DOHH2 (cell line): ENCODE measurements around the gene NAV2.

Experiments
- H3F3A ChIP-seq: fragments of 200-600 bp; sonication (generic), shearing (Covaris generic); 2 replicates; pipeline ENCODE4 v1.6.0; 2016; ENCODE audit warnings: antibody characterized with exemption, mild to moderate bottlenecking; ENCODE audit not compliant: control insufficient read depth, insufficient read depth
- H3K27ac ChIP-seq: fragments of 200-600 bp; sonication (generic); 2 replicates; pipeline ENCODE4 v1.5.1; 2014; ENCODE audit warnings: low read depth, mild to moderate bottlenecking, low read length, moderate library complexity
- H3K27me3 ChIP-seq: fragments of 200-600 bp; sonication (generic); 2 replicates; pipeline ENCODE4 v1.6.1; 2014; ENCODE audit warnings: mild to moderate bottlenecking, low read length, mixed read lengths; ENCODE audit not compliant: control insufficient read depth
- H3K36me3 ChIP-seq: fragments of 200-600 bp; sonication (generic); 2 replicates; pipeline ENCODE4 v1.6.1; 2014; ENCODE audit warnings: mild to moderate bottlenecking, low read length, moderate library complexity, mixed read lengths; ENCODE audit not compliant: control insufficient read depth
- H3K4me1 ChIP-seq: fragments of 200-600 bp; sonication (generic); 2 replicates; pipeline ENCODE4 v1.6.1; 2014; ENCODE audit warnings: mild to moderate bottlenecking, low read length, mixed read lengths; ENCODE audit not compliant: control insufficient read depth
- H3K4me2 ChIP-seq: fragments of 200-600 bp; sonication (generic); 2 replicates; pipeline ENCODE4 v1.6.0; 2014; ENCODE audit warnings: mild to moderate bottlenecking, low read length, moderate library complexity
- H3K4me3 ChIP-seq: fragments of 200-600 bp; sonication (generic); 2 replicates; pipeline ENCODE4 v1.5.1; 2014; ENCODE audit warnings: mild to moderate bottlenecking, low read length, mixed read lengths
- H3K79me2 ChIP-seq: fragments of 200-600 bp; sonication (generic); 2 replicates; pipeline ENCODE4 v1.6.1; 2014; ENCODE audit warnings: mild to moderate bottlenecking, low read length, mixed read lengths; ENCODE audit not compliant: control insufficient read depth
- H3K9me2 ChIP-seq: fragments of 200-600 bp; sonication (generic); replicated peaks from 2 replicates; pipeline ENCODE4 v1.6.1; 2014; ENCODE audit warnings: mild to moderate bottlenecking, low read length, mixed read lengths; ENCODE audit not compliant: control insufficient read depth
- H3K9me3 ChIP-seq: fragments of 200-600 bp; sonication (generic); 2 replicates; pipeline ENCODE4 v1.6.1; 2014; ENCODE audit warnings: antibody characterized with exemption, low read length, mixed read lengths; ENCODE audit not compliant: control insufficient read depth, insufficient read depth
- H4K20me1 ChIP-seq: fragments of 200-600 bp; sonication (generic); 2 replicates; pipeline ENCODE4 v1.6.0; 2014; ENCODE audit warnings: low read depth, mild to moderate bottlenecking, antibody characterized with exemption, low read length, moderate library complexity; ENCODE audit not compliant: control insufficient read depth, insufficient read depth
- EZH2phosphoT487 ChIP-seq: fragments of 200-600 bp; sonication (generic); IDR thresholded peaks from 2 replicates; pipeline ENCODE4 v1.6.1; 2017; ENCODE audit warnings: borderline replicate concordance, mild to moderate bottlenecking, antibody characterized with exemption, low read length, moderate library complexity, mixed read lengths
- TF ChIP-seq, protein P1 (sequence below): fragments of 200-600 bp; sonication (generic); IDR thresholded peaks from one replicate; pipeline ENCODE4 v1.5.1; 2014; ENCODE audit warnings: antibody characterized with exemption, mild to moderate bottlenecking, low read depth, low read length; ENCODE audit not compliant: poor library complexity, severe bottlenecking

Gene NAV2

DNA sequence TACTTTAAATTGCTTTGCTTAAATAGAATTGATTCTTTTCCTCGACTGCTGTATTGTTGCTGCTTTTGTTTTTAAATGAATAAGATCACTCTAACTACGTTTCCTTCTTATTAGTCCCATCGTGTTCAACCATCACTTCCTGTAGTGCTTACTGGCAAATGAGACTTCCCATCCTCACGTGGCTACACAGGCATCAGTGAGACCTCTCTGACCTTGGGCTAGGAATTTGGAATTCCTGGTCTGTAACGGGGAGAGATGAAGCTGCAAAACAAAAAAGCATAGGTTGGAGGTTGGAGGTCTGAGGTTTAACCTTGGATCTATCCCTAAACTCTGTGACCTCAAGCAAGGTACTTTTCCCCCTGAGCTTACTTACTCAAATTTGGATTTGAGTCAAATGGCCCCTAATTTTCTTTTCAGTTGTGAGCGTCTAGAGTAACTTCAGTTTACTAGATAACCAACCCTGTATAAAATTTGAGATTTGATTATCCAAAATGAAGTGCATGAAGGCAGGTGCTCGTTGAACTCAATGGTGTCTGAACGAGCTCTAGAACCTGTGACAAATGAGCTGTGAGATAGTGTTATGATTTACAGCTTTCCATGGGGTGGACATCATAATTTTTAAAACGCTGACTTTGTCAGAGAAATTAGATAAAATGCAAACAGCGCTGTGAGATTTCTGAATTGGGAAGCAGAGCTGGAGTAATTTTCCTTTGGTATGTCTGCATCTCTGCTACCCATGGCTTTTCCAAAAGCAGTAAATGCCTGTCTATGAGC lies 296.4 kb downstream of the NAV2 start:
- H3K4me1 ChIP-seq = no peaks in the 10 kb centered on the region
- no peak overlapping the region for H3K4me2 ChIP-seq
- H3K36me3 ChIP-seq = no peaks in the 10 kb centered on the region
- TF ChIP-seq EZH2phosphoT487 = no peak
- TF ChIP-seq, protein P1, sequence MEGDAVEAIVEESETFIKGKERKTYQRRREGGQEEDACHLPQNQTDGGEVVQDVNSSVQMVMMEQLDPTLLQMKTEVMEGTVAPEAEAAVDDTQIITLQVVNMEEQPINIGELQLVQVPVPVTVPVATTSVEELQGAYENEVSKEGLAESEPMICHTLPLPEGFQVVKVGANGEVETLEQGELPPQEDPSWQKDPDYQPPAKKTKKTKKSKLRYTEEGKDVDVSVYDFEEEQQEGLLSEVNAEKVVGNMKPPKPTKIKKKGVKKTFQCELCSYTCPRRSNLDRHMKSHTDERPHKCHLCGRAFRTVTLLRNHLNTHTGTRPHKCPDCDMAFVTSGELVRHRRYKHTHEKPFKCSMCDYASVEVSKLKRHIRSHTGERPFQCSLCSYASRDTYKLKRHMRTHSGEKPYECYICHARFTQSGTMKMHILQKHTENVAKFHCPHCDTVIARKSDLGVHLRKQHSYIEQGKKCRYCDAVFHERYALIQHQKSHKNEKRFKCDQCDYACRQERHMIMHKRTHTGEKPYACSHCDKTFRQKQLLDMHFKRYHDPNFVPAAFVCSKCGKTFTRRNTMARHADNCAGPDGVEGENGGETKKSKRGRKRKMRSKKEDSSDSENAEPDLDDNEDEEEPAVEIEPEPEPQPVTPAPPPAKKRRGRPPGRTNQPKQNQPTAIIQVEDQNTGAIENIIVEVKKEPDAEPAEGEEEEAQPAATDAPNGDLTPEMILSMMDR = no peak
- no peak overlapping the region for H3K4me3 ChIP-seq
- H3F3A ChIP-seq = no peaks in the 10 kb centered on the region
- no peaks in the 10 kb centered on the region for H3K9me2 ChIP-seq
- H3K27me3 ChIP-seq = no peaks in the 10 kb centered on the region; the same call in 1 of the 2 replicates
- H3K79me2 ChIP-seq = no peaks in the 10 kb centered on the region
- no peaks in the 10 kb centered on the region for H4K20me1 ChIP-seq
- H3K27ac ChIP-seq = no peak overlapping the region
- no peaks in the 10 kb centered on the region for H3K9me3 ChIP-seq

DNA sequence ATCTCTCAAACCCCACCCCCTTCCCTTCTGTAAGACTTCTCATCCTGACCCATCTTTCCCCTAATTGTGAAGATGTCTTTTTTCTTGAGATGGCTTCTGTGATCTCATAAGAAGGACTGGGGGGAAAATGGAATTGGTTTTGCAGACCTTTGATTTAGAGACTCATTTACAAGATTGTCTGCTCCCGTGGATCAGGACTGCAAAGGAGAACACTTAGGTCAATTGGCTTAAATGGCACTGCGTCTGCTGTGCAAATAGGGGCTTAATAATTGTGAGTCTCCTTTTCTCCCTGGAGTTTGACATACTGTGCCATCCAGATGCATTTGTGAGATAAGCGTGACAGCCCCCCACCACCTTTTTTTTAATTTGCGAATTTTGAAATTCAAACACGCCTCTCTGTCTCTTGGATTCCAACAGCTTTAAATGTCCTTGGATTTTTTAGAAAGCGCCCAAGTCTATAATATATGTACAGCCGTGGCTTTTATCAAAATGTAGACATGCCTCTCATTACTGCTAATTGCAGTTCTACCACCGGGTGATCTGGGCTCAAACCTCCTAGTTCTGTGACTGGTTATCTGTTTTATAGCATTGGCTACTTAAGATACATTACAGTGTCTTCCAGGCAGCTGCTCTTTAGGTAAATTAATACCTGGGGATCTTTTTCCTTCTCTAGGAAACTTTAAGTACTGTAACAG lies 297.7 kb downstream of the NAV2 start:
- H3K36me3 ChIP-seq = no peaks in the 10 kb centered on the region
- no peak overlapping the region for H3K27ac ChIP-seq
- H4K20me1 ChIP-seq = no peaks in the 10 kb centered on the region
- H3K27me3 ChIP-seq = no peaks in the 10 kb centered on the region; the same call in 1 of the 2 replicates
- no peak overlapping the region for H3K4me2 ChIP-seq
- H3K9me2 ChIP-seq = no peaks in the 10 kb centered on the region
- H3K4me1 ChIP-seq = no peaks in the 10 kb centered on the region
- H3K4me3 ChIP-seq = no peak overlapping the region
- no peaks in the 10 kb centered on the region for H3F3A ChIP-seq
- no peaks in the 10 kb centered on the region for H3K9me3 ChIP-seq
- no peaks in the 10 kb centered on the region for H3K79me2 ChIP-seq
- TF ChIP-seq, protein P1 = no peak
- TF ChIP-seq EZH2phosphoT487 = no peak

DNA sequence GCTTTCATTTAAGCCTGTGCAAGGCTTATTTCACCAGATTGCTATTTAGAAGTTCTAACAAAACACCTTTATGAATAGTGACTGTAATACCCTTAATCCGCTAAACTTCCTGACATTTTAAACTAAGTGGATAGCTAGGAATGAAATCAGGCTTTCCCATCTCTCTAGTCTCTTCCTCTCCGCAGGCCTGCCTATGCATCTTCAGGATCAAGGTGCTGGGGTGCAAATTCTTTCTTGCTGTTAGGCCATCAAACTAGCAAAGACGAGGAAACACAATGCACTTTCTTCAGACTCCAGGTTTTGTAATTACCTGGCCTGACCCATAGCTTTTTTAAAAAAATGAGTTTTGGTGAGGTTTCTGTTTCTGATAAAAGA lies 298.2 kb downstream of the NAV2 start:
- Histone ChIP-seq H3K4me2 (no peak overlapping the region), H3K4me1 (no peaks in the 10 kb centered on the region), H3K27ac (no peak overlapping the region), H3K4me3 (no peak overlapping the region), H3K9me3 (no peaks in the 10 kb centered on the region), H3K36me3 (no peaks in the 10 kb centered on the region), H3K27me3 (no peaks in the 10 kb centered on the region; the same call in 1 of the 2 replicates), H3K79me2 (no peaks in the 10 kb centered on the region), H3K9me2 (no peaks in the 10 kb centered on the region), H3F3A (no peaks in the 10 kb centered on the region), H4K20me1 (no peaks in the 10 kb centered on the region)
- TF ChIP-seq EZH2phosphoT487 = no peak
- TF ChIP-seq, protein P1 = no peak
